CD4-positive, alpha-beta T cell treated with Interleukin-4 for 1 hour (primary cell): ENCODE measurements around the gene UMOD.

Experiments used
- DNase-seq, 2 donors: peaks; one replicate each; pipeline ENCODE4 v3.0.0-alpha.2; 2020 to 2022

UMOD gene

DNA sequence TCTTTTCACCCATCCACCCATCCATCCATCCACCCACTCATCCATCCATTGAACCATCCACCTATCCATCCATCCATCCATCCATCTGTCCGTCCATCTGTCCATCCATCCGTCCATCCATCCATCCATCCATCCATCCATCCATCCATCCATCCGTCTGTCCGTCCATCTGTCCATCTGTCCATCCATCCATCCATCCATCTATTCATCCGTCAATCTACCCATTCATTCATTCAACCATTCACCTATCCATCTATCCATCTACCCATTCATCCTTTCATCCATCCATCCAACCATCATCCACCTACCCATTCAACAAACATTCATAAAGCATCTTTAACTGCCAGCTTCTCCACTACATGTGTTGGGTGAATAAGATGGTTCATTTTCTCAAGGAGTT is 54.1 kb downstream of the UMOD start:
- DNase-seq: no peak

DNA sequence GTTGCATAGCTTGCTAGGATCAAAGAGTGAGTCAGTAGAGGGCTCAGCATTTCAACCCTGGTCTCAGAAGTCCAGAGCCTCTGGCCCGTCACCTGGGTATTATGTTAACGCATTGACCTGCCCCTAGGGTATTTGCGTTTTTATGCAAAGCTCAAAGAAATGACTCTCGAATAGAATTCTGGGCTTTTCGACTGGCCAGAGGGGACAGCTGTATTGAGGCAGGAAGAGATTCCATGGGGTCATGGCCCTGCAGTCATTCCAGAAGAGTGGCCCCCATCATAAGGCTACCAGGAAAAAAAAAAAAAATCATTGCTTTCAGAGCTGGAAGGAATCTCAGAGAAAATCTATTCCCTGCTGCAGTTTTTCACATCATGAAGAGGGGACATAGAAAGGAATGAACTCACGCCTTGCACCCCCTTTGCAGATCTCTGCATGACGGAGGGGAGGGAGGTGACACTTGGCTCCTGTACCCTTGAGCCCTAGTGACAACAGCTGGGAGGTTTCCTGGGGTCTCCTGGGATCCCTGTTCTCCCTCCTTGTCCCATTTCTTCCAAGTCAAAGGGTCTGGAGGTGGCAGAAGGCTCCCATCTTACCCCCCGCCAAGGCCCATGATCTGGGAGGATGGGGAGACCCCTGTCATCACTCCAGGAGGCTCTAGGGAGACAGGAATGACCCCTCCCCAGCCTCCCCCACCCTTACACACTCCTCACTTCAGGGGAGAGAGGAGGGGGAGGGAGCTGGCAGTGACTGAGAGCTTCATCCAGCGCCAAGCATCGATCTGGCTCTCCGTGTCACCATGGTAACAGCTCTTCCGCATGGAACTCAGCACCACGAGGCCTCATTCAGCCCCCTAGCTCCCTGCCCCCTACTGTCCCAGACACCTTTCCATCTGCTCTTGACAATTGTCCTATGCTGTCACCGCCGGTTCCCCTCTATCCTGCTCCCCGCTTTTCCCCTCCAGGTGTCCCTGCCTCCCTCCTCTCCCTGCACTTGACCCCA is 61.0 kb downstream of the UMOD start:
- no peak for DNase-seq

DNA sequence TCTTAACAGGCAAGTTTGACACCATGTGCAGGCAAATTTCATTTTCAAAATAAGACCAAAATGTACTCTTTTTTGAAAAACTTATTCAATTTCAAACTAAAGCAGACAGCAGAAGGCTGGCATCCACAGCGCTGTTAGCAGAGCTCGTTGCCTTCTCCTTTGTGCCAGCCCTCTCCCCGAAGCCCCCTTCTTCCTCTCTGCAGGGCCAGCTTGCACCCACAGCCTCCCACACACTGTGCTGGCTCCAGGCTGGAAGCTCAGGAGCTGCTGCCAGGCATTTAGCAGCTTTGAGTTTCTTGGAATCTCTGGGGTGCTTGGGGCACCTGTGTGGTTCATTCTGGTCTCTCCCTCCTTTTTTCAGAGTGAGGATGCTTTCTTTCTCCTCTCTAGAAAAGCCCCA is 62.9 kb downstream of the UMOD start:
- DNase-seq: no peak

DNA sequence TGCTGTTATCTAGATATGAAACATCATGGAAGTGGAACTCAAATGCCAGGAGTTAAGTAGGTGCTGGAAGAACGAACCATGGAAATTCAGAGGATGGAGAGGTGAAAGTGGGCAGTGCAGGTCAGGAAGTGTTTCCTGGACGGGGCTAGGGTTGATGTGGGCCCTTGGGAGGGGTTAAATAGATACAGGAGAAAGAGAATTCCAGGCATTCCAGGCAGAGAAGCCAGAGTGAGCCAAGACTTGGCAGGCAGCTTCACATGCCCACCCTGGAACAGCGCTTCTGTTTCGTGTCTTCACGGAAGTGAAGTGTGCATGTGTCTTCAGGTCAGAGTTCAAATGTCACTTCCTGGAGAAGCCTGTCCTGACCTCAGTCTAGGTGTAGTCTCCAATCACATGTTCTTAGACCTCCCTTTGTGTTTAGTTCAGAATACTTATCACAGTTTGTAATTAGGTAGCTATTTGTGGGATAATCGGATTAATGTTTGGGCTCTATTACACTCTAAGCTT is 66.5 kb downstream of the UMOD start:
- DNase-seq: no peak
